Panc1 (cell line): ENCODE measurements around the gene ATXN1. TPM values are rescaled to one million over a fixed set of nuclear protein-coding genes. Genes with fewer than 3 reads are reported as not detected.

Experiments used
- ATAC-seq: fragments of 200-7000 bp; cut with Tn5 transposase; 2 replicates; pipeline ENCODE4 v1.9.1; 2020; ENCODE audit warnings: mild to moderate bottlenecking, moderate library complexity
- BruUV-seq: library from RNA; stranded (reverse); fragments of 400-500 nt; replicated peaks from 2 replicates; lab custom pipeline; 2021; lab: Mats Ljungman, UMichigan
- CTCF ChIA-PET: fragments of 300-600 bp; sonication (Branson Sonifier 250); formaldehyde crosslinking; loops from one replicate; lab custom pipeline; 2022; ENCODE audit warnings: antibody characterized with exemption; lab: Charles Lee
- POLR2A ChIA-PET: fragments of 300-600 bp; sonication (Branson Sonifier 250); formaldehyde crosslinking; loops from one replicate; lab custom pipeline; 2022; ENCODE audit warnings: antibody characterized with exemption; lab: Charles Lee
- DNase-seq: peaks from one replicate; pipeline ENCODE4 v3.0.0-alpha.2; 2010; ENCODE audit warnings: low read depth, low spot score
- H3K27ac ChIP-seq: 2 replicates; pipeline ENCODE4 v1.5.1; 2011; ENCODE audit warnings: mild to moderate bottlenecking, low read length, inconsistent platforms
- H3K27me3 ChIP-seq: fragments of 200-500 bp; sonication (Bioruptor generic); 2 replicates; pipeline ENCODE4 v1.6.0; 2014; ENCODE audit warnings: low read length, inconsistent platforms; ENCODE audit not compliant: control insufficient read depth, insufficient read depth
- H3K36me3 ChIP-seq: fragments of 200-500 bp; sonication (Bioruptor generic); 2 replicates; pipeline ENCODE4 v1.5.1; 2014; ENCODE audit warnings: inconsistent platforms, mild to moderate bottlenecking, low read length, moderate library complexity; ENCODE audit not compliant: control insufficient read depth, insufficient read depth
- H3K4me1 ChIP-seq: 2 replicates; pipeline ENCODE4 v1.5.1; 2011; ENCODE audit warnings: inconsistent platforms, mild to moderate bottlenecking, low read length, moderate library complexity; ENCODE audit not compliant: control insufficient read depth, insufficient read depth
- H3K4me3 ChIP-seq, 2 experiments: 2 replicates each; pipeline ENCODE4 v1.5.1; 2011 to 2012; ENCODE audit warnings: low read depth in 2 of 2, low read length in 2 of 2, mild to moderate bottlenecking in 2 of 2, inconsistent platforms in 1 of 2, moderate library complexity in 1 of 2
- H3K9me3 ChIP-seq: fragments of 200-500 bp; sonication (Bioruptor generic); 2 replicates; pipeline ENCODE4 v1.5.1; 2014; ENCODE audit warnings: low read depth, mild to moderate bottlenecking, inconsistent platforms, low read length, moderate library complexity; ENCODE audit not compliant: control insufficient read depth, insufficient read depth
- POLR2AphosphoS5 ChIP-seq: IDR thresholded peaks from 2 replicates; pipeline ENCODE4 v1.6.1; 2012; ENCODE audit warnings: mild to moderate bottlenecking, low read depth, low read length, moderate library complexity
- REST ChIP-seq, 2 experiments: IDR thresholded peaks; 2 replicates each; pipeline ENCODE4 v1.6.1; 2011 to 2012; ENCODE audit warnings: low read depth in 2 of 2, control low read depth in 1 of 2, low read length in 1 of 2, mild to moderate bottlenecking in 1 of 2, moderate library complexity in 1 of 2; ENCODE audit not compliant: insufficient read depth in 1 of 2
- SIN3A ChIP-seq: IDR thresholded peaks from 2 replicates; pipeline ENCODE4 v1.6.1; 2012; ENCODE audit warnings: low read depth, mild to moderate bottlenecking, low read length, moderate library complexity, borderline replicate concordance; ENCODE audit not compliant: insufficient read depth
- TCF7L2 ChIP-seq: IDR thresholded peaks from 2 replicates; pipeline ENCODE4 v1.6.1; 2011; ENCODE audit warnings: mild to moderate bottlenecking, low read depth, low read length, inconsistent platforms
- in situ Hi-C: cut with HindIII; loops from 2 replicates; pipeline ENCODE4 v1.10.0; 2016; ENCODE audit warnings: low sequenced_read_pairs, low pct_unique_long_range_greater_than_20kb
- intact Hi-C: fragments of 100-400 bp; cut with micrococcal nuclease; formaldehyde crosslinking; loops from one replicate; pipeline ENCODE4 v1.10.0; 2022; ENCODE audit not compliant: unreplicated experiment
- total RNA-seq: library from RNA; stranded (reverse); gene quantifications from one replicate; pipeline ENCODE4 v1.2.1, GENCODE V29; 2021; ENCODE audit not compliant: unreplicated experiment
- TF ChIP-seq, protein P1 (sequence below): fragments of 450-650 bp; IDR thresholded peaks from 2 replicates; pipeline ENCODE4 v1.5.1; 2017; ENCODE audit warnings: mild to moderate bottlenecking

Gene ATXN1
- total RNA-seq, 1 experiment from 2014 or later: 67.1 TPM

GRCh38 chr6:16496210-16496609 is 265.1 kb downstream of the ATXN1 start:
- no peaks in the 10 kb centered on the region for H3K9me3 ChIP-seq
- in situ Hi-C loops: no loop called here
- ATAC-seq (no peak), DNase-seq (no peak)
- POLR2A ChIA-PET: interaction anchor here (0.6 kb wide), 1 partner anchor 32 kb away, joined by 4 read pairs; no protein-coding TSS in a partner anchor
- no peaks in the 10 kb centered on the region for H3K27me3 ChIP-seq
- intact Hi-C loops: no loop called here
- CTCF ChIA-PET: no interaction called here
- no peak overlapping the region for H3K4me3 ChIP-seq
- TF ChIP-seq SIN3A (no peak), REST (IDR thresholded peaks at IDR 0.05; ENCODE audit: insufficient read depth in 1 of 2, low read depth in 2 of 2, low read length in 1 of 2) (no peak), TCF7L2 (no peak), POLR2AphosphoS5 (no peak)
- TF ChIP-seq, protein P1, sequence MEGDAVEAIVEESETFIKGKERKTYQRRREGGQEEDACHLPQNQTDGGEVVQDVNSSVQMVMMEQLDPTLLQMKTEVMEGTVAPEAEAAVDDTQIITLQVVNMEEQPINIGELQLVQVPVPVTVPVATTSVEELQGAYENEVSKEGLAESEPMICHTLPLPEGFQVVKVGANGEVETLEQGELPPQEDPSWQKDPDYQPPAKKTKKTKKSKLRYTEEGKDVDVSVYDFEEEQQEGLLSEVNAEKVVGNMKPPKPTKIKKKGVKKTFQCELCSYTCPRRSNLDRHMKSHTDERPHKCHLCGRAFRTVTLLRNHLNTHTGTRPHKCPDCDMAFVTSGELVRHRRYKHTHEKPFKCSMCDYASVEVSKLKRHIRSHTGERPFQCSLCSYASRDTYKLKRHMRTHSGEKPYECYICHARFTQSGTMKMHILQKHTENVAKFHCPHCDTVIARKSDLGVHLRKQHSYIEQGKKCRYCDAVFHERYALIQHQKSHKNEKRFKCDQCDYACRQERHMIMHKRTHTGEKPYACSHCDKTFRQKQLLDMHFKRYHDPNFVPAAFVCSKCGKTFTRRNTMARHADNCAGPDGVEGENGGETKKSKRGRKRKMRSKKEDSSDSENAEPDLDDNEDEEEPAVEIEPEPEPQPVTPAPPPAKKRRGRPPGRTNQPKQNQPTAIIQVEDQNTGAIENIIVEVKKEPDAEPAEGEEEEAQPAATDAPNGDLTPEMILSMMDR: no peak
- no peak overlapping the region for H3K27ac ChIP-seq
- no peaks in the 10 kb centered on the region for H3K4me1 ChIP-seq
- no peaks in the 10 kb centered on the region for H3K36me3 ChIP-seq
- BruUV-seq: no TSS peak

- H3K4me1 ChIP-seq: no peaks in the 10 kb centered on the region
- no peak for DNase-seq
- H3K4me3 ChIP-seq: no peak overlapping the region
- BruUV-seq: no TSS peak
- ATAC-seq: no peak
- ChIA-PET POLR2A (no interaction called here), CTCF (no interaction called here)
- in situ Hi-C loops: no loop called here
- intact Hi-C loops: no loop called here
- no peak for TF ChIP-seq POLR2AphosphoS5
- TF ChIP-seq, protein P1: no peak
- TF ChIP-seq REST (IDR thresholded peaks at IDR 0.05; ENCODE audit: insufficient read depth in 1 of 2, low read depth in 2 of 2, low read length in 1 of 2): no peak
- no peak for TF ChIP-seq TCF7L2
- TF ChIP-seq SIN3A: no peak
- no peaks in the 10 kb centered on the region for H3K27me3 ChIP-seq
- H3K27ac ChIP-seq: no peak overlapping the region
- no peaks in the 10 kb centered on the region for H3K36me3 ChIP-seq
- H3K9me3 ChIP-seq: no peaks in the 10 kb centered on the region
Observed at GRCh38 chr6:16494793-16495192, 266.5 kb downstream of the ATXN1 start.
